HG02943 (cell line): ENCODE results near the gene KRT8.

Experiments used
- ATAC-seq: cut with Tn5 transposase; IDR thresholded peaks from one replicate; pipeline ENCODE4 v1.9.1; 2021; ENCODE audit warnings: mild to moderate bottlenecking, low read depth, moderate library complexity; ENCODE audit not compliant: unreplicated experiment

The KRT8 gene

GRCh38 chr12:52849511-52849910 is 55.4 kb downstream of the KRT8 start:
- no peak for ATAC-seq

DNA sequence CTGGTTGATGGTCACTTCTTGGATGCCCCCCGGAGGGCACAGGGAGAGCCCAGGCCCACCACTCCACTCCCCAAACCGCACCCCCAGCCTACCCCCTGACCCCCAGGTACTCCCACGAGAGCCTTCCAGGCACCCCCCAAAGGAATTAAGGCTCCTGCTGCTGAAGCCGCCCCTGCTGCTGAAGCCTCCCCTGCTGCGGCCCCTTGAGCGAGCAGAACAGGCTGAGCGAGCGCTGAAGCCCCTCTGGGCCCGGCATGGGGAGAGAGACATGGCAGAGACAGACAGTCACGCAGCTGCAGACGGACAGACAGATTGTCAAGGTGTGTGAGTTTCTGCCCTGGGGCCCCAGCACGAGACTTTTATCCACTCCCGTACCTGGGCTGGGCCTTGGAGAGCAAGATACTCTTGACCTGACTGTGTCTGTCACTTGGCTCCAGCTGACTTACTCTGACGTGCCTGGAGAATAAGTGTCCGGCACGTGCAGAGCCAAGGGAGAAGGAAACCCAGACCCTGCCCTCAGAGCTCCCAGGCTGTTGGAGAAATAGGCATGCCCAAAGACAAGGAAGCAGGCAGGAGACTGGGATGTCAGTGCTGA is 56.1 kb downstream of the KRT8 start, which contains the start of gene KRT78:
Gene KRT78 (minus strand): TSS at position 334 of the 595 bp plus-strand sequence. CDS start 64 bp downstream, at position 270.
- no peak for ATAC-seq

DNA sequence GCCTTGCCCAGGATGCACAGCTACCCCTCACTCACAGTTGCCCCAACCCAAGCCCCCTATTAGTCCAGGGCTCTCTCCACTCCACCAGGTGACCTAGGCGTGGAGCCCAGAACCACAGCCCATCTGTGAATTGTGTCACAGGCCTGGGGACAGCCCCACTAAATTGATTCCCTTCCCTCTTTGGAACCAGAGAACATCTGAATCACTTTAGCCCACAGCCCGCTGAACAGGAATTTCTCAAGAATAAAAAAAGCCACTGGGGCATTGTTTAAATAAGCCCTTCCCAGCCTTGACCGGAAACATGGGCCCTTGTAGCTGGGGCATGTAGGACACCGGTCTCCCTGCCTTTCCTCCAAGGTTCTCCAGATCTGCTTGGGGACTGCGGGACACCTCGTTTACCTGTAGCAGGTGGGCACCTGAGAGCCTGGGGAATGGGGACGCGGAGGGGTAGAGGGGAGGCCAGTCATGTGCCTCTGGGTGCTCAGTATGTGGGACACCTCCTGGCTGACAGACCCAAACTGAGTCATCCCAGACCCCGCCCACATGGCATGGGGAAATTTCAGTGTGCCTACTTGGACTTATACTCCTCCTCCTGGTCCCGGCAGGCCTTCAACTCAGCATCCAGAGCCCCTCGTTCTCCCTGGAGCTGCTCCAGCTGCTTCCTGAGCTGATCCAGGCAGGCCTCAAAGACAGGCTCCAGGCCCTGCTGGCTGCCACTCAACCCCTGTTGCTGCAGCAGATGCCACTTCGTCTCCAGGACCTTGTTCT is 57.4 kb downstream of the KRT8 start:
- ATAC-seq, result no peak
